NT2/D1 (cell line): ENCODE measurements around the gene TSHR.
A peak's percentile ranks its signal among the peaks of the same experiment; 100 is the strongest.

Experiments used
- DNase-seq: peaks from one replicate; pipeline ENCODE4 v3.0.0-alpha.2; 2011; ENCODE audit warnings: low read depth, low spot score
- H3K27me3 ChIP-seq: 2 replicates; pipeline ENCODE4 v1.6.0; 2011; ENCODE audit warnings: mild to moderate bottlenecking; ENCODE audit not compliant: insufficient read length, insufficient read depth
- H3K36me3 ChIP-seq: 2 replicates; pipeline ENCODE4 v1.6.1; 2011; ENCODE audit warnings: mild to moderate bottlenecking, low read length, mixed read lengths; ENCODE audit not compliant: insufficient read depth, insufficient read length
- H3K4me1 ChIP-seq: 2 replicates; pipeline ENCODE4 v1.5.1; 2011; ENCODE audit not compliant: insufficient read depth, insufficient read length
- H3K4me3 ChIP-seq: 2 replicates; pipeline ENCODE4 v1.5.1; 2011; ENCODE audit warnings: low read depth; ENCODE audit not compliant: insufficient read length
- H3K9ac ChIP-seq: 2 replicates; pipeline ENCODE4 v1.6.0; 2011; ENCODE audit warnings: low read depth; ENCODE audit not compliant: insufficient read length
- H3K9me3 ChIP-seq: 2 replicates; pipeline ENCODE4 v1.5.1; 2011; ENCODE audit warnings: mild to moderate bottlenecking, low read length; ENCODE audit not compliant: insufficient read depth
- SUZ12 ChIP-seq: IDR thresholded peaks from 2 replicates; pipeline ENCODE4 v1.6.1; 2011; ENCODE audit not compliant: insufficient read length, insufficient read depth; ENCODE audit errors: extremely low read depth
- YY1 ChIP-seq: IDR thresholded peaks from 2 replicates; pipeline ENCODE4 v1.6.1; 2011; ENCODE audit not compliant: insufficient read length, insufficient read depth
- ZNF274 ChIP-seq: IDR thresholded peaks from 2 replicates; pipeline ENCODE4 v1.6.1; 2011; ENCODE audit warnings: mild to moderate bottlenecking, low read depth, low read length

TSHR gene

DNA sequence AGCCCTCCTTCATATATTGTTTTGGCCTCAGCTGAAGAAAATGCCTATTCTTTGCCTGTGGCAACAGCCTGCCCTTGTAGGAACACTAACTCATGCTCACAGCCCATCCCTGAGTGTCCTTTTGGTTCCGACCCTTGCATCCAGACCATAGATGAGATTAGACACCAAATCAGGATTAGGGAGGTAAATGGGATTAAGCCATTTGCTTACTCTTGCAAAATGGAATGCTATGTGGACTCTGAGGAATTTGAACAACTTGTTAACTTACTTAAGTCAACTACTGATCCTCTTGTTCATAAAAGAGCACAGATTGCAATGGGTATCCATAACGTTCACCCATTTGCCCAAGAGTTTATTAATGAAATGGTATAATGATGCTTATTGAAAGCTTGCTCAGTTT lies 27.3 kb downstream of the TSHR start:
- no peaks in the 10 kb centered on the region for H3K4me1 ChIP-seq

DNA sequence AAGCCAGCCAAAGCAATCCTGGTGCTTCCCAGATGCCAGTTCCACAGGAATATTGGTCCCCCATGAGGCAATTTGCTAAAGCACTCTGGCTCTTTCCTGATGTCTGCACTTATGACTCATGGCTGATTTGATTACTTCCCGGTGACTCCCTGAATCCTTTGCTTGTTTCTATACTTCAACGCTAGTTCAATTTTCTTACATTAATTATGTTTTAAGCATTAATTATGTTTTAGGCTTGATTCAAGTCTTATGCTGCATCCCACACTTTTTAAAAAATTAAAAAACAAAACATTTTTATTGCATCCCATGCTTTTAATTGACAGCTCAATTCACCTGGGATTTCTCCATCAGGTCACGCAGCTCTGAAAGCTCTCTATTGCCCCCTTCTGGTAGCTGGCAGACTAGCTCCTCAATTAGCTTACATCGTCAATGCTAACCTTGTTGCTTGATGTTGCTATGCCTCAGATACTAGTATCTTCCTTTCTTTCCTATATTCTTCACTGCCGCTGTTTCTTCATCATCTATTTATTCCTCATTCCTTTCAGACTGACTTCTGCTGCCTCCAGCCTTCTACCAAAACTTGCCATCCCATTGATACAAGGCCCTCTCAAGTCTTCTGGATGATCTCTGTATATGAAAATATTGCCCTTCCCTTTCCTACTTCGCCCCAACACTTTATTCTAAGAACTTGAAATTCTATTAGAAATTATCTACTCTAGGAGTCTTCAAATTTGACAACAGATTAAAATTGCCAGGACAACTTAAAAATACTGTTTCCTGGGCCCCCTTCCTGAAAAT lies 32.0 kb downstream of the TSHR start:
- Histone ChIP-seq H3K9me3 (no peaks in the 10 kb centered on the region), H3K9ac (no peak overlapping the region), H3K4me1 (no peaks in the 10 kb centered on the region), H3K36me3 (no peaks in the 10 kb centered on the region), H3K27me3 (no peaks in the 10 kb centered on the region), H3K4me3 (no peak overlapping the region)
- no peak for TF ChIP-seq ZNF274
- TF ChIP-seq SUZ12 = no peak
- no peak for TF ChIP-seq YY1
- peak; percentile 30 for DNase-seq

More for the DNA sequence above, 27.3 kb downstream of the TSHR start:
- DNase-seq = no peak
- Histone ChIP-seq H3K9ac (no peak overlapping the region), H3K36me3 (no peaks in the 10 kb centered on the region), H3K4me3 (no peak overlapping the region), H3K9me3 (no peaks in the 10 kb centered on the region), H3K27me3 (no peaks in the 10 kb centered on the region)
- no peak for TF ChIP-seq YY1
- TF ChIP-seq ZNF274 = no peak
- TF ChIP-seq SUZ12 = no peak

DNA sequence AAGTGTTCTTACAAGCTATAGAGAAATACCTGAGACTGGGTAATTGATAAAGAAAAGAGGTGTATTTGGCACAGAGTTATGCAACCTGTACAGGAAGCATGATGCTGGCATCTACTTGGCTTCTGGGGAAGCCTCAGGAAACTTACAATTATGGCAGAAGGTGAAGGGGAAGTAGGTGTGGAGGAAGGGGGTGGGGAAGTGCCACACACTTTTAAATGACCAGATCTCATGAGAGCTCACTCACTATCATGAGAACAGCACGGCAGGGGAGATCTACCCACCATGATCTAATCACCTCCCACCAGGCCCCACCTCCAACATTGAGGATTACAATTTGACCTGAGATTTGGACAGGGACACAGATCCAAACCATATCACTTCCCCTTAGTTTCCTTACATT lies 32.8 kb downstream of the TSHR start:
- no peak for DNase-seq
- Histone ChIP-seq H3K4me1 (no peaks in the 10 kb centered on the region), H3K27me3 (no peaks in the 10 kb centered on the region), H3K4me3 (no peak overlapping the region), H3K9me3 (no peaks in the 10 kb centered on the region), H3K36me3 (no peaks in the 10 kb centered on the region), H3K9ac (no peak overlapping the region)
- TF ChIP-seq ZNF274 (no peak), YY1 (no peak), SUZ12 (no peak)

DNA sequence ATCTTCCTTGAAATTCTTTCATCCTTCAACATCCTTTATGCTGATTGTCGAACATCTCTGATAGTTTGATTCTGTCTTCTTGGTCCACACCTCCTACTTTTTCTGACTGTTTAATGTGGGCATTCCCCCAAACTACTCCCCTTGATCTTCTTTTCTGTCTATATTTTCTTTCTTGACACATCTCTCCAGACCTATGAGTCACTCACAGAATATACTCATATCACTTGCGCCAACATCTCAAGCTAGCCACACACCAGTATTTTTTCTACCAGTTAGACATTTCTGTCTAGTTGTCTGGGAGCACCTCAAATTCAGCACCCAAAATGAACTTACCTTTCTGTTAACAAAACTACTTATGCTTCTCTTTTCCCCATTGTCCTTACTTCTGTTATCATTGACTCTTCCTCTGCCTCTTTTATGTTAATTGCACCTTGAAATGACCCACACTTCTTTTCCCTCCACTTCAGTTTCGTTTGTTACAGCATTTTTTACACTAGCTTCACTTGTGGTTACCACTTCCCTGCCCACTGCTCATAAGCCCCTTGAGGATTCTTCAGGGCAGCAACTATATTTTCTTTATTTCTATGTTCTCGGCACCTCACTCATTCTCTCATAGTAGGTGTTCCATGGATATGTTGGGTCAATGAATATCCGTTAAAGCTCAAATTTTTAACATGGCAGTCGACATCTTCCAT lies 33.5 kb downstream of the TSHR start:
- Histone ChIP-seq H3K27me3 (no peaks in the 10 kb centered on the region), H3K36me3 (no peaks in the 10 kb centered on the region), H3K9ac (no peak overlapping the region), H3K9me3 (no peaks in the 10 kb centered on the region), H3K4me3 (no peak overlapping the region), H3K4me1 (no peaks in the 10 kb centered on the region)
- DNase-seq = no peak
- no peak for TF ChIP-seq ZNF274
- TF ChIP-seq YY1 = no peak

DNA sequence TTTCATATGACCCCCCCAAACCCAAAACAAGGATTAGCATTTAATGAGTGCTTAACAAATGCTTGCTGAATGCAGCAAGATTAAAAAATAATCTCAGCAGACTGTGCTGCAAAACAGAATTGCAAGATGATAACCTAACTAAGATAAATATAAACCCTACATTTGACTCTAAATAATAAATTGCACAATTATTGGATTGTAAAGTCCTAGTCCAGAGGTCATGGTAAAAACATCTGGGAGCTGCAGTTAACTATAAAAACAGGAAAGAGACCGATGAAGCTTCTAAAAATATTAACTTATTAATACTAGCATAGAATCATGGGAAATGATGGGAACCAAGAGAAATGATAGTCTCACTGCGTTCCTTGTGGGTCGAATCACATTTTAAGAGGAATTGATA lies 37.2 kb downstream of the TSHR start:
- H3K27me3 ChIP-seq = no peaks in the 10 kb centered on the region
- no peaks in the 10 kb centered on the region for H3K36me3 ChIP-seq
- H3K9me3 ChIP-seq = no peaks in the 10 kb centered on the region
- no peak for TF ChIP-seq ZNF274
- no peak for TF ChIP-seq YY1
- TF ChIP-seq SUZ12 = no peak
- no peaks in the 10 kb centered on the region for H3K4me1 ChIP-seq
- DNase-seq = no peak
- no peak overlapping the region for H3K4me3 ChIP-seq
- no peak overlapping the region for H3K9ac ChIP-seq

DNA sequence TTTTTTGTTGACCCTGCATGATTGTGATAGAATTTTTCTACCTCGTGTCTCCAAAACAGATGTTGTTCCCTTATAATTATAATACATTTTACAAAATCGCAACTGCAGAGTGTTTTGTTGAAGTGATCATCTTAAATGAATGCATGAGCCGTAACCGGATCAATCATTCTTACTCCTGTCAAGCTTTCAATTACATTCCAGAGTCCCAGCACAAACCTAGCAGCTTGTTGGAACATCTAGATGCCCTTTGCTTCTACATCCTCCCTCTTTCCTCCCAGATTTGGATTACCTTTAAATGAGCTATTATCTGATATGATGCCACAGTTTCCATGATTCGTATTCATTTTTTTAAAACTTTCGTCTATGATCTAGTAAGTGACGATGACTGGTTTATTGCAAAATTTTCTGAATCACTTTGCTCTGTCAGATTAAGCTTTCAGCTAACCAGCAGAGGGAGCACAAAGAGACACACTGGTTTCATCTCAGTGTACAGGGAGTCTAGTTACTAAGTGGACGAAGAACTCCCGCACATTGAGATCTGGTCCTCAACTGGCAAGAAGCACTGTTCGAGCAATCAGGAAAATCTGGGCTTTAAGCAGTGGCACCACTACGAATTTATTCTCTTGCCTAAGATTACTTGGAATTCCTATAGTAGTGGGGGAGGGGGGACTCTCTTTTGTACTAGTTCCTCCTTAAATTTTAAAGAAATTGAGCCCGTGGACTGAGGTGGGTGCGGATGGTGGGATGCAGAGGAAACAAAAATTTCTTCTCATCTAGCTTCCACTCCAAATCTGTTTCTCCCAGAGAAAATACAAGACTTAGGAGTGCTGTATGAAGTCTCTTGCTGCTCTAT lies 40.9 kb downstream of the TSHR start:
- Histone ChIP-seq H3K9ac (no peak overlapping the region), H3K4me1 (no peaks in the 10 kb centered on the region), H3K4me3 (no peak overlapping the region), H3K9me3 (no peaks in the 10 kb centered on the region), H3K27me3 (no peaks in the 10 kb centered on the region), H3K36me3 (no peaks in the 10 kb centered on the region)
- no peak for TF ChIP-seq YY1
- TF ChIP-seq SUZ12 = no peak
- TF ChIP-seq ZNF274 = no peak
- DNase-seq = no peak

DNA sequence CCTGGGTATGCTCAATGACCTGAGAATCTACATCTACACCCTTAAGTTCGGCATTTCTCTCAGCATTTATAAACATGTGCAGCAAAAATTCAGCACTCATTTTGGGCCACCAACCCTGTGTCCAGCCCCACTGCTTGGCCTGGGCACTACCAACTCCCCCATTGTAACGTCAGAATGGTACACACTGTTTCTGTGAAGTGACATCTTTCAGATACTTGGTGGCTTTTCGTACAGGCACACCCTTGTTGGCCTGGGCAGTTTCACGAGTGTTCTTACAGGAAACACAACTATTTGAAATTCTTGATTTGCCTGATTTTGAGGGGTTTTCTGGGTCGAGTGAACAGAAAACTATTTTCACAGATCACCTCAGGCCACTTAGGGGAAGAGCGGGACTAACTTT lies 46.0 kb downstream of the TSHR start:
- Histone ChIP-seq H3K4me1 (no peaks in the 10 kb centered on the region), H3K27me3 (no peaks in the 10 kb centered on the region), H3K4me3 (no peak overlapping the region), H3K9me3 (no peaks in the 10 kb centered on the region), H3K36me3 (no peaks in the 10 kb centered on the region), H3K9ac (no peak overlapping the region)
- no peak for TF ChIP-seq ZNF274
- TF ChIP-seq YY1 = no peak
- no peak for TF ChIP-seq SUZ12
- no peak for DNase-seq
